ENCODE measurements around the gene PACRG.

PACRG gene

DNA sequence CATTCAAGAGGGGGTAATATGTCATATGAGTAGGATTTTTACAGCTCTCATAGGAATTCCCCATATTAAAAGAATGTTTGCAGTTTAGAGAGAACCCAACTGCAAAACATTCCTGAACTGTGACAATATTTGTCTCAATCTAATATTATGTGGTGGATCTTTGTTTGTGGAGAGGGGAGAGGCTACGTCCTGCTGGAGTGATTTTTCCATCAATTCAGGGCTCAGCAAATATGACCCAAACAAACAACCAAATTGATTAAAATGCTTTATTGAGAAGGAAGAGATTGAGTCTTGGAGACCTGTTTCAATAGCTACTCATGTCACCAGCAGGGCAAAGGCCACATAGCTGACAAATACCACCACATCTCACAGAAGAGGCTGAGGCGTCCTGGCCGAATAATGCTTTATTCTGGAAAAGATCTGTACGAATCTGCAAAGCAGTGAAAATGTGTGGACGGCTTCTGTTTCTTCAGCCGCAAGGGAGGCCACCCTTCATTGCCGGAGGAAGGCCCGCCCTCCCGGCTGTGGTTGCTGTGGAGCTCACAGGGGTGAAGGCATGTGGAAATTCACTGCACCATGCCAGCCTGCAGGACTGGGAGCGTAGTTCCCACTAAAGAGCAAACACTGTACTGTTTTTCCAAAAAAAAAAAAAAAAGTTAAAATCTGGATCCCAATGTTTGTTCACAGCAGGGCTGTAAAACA is 597.1 kb downstream of the PACRG start:
- no peak for DNase-seq

DNA sequence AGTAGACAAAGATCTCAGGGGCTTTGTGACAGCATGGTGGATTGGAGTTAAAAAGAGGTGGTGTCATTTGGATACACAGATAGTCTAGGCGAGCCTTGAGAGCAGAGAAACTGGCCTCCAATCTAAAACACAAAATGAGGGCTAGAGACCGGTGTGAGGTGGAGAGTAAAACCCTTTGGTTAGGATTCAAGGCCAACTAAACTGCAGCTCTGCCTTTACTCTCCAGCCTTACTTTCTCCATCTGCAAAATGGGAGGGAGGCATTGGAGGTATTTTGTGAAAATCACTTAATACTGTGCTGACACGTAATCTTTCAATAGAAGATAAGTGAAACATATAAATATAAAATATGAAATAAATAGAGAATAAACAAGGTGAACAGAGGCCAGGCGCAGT is 597.6 kb downstream of the PACRG start:
- no peak for DNase-seq

- no peak for DNase-seq
Observed at GRCh38 chr6:163327165-163327880, 599.5 kb downstream of the PACRG start.

- DNase-seq = no peak
Observed at GRCh38 chr6:163327921-163328320, 600.1 kb downstream of the PACRG start.

DNA sequence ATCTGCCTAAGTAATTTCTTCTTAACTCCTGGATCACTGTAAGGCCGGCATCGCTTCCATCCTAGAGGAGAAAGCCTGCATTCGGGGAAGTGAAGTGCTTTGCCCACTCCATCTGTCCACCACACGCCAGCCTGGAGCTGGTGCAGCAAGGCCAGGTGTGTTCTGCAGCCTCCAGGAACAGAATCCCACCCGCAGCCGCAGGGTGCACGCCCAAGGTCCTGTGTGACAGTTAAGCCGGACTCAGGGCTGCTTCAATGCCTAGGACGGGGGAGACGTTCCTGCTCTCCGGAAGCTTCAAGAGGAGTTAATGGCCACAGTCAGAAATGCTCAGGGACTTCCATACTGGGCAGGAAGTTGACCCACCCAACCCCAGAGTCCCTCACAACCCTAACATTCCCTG is 600.6 kb downstream of the PACRG start:
- no peak for DNase-seq

- DNase-seq = no peak
Observed at GRCh38 chr6:163329991-163330390, 602.2 kb downstream of the PACRG start.

DNA sequence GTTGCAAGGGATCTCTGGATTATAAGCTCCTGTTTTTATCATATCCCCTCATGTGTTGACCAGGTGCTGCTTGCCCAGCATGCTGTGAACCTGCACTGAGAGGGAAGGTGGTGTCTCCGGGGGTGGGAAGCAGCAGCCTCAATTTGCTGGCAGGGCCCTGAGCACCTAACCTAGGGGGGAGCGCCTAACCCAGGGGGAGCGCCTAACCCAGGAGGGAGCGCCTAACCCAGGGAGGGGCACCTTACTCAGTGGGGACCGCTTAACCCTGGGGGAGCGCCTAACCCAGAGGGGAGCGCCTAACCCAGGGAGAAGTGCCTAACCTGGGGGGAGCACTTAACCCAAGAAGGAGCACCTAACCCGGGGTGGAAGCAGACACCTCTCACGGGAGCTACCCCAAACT is 603.5 kb downstream of the PACRG start:
- no peak for DNase-seq

GRCh38 chr6:163332575-163332974 is 604.8 kb downstream of the PACRG start:
- no peak for DNase-seq

GRCh38 chr6:163333038-163333437 is 605.3 kb downstream of the PACRG start:
- DNase-seq = no peak

GRCh38 chr6:163333701-163334663 is 606.2 kb downstream of the PACRG start:
- no peak for DNase-seq

DNA sequence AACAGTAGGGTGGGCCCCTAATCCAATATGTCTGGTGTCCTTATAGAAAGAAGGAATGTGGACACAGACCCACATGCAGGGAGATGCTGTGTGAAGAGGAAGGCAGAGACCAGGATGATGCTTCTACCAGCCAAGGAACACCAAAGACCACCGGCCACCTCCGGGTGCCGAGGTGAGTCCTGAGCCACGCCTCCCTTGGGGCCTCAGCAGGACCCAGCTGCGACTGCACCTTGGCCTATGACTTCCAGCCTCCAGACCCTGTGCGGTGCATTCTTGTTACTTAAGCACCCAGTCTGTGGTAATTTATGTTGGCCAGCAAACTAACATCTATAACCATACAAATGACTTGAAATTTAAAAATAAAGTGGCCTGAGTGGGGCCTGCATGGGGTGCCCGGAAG is 607.3 kb downstream of the PACRG start:
- no peak for DNase-seq

DNA sequence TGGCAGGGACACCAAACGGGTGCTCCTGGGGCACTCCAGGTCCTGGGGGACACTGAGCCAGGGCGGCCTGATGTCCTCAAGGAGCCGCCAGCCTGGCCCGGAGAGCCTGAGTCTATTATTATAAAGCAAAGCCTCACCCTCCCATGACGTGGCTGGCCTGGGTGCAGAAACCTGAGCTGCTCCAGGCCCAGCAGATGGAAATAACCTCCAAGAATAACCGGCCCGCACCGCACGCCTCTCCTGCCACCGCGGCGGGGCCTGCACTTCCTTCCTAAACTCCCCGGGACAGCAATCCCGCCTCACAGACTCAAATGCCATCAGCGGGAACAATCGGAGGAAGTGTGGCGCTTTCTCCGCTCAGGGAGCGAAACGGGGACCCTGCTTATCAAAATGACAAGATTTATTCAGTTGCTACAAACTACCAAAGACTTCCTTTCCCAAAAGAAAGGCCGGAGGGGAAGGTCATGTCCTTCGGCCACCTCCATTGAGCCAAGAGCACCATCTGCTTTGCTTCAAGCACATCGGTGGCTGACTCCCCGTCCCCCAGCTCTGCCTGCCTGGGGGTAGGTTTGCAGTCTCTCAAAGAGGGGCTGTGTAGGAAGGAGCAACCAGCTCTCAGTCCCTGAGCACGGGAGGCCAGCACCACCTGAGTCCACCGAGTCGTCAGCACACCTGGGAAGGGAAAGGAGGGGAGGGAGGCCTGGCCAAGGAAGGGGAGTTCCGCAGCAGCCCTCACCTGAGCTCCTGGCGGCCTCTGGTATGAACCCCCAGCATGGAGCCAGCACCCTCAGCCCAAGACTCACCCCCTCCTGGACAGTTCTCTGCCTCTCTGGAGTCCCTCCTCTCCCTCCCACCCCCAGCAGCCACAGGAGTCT is 608.1 kb downstream of the PACRG start:
- DNase-seq = no peak

DNA sequence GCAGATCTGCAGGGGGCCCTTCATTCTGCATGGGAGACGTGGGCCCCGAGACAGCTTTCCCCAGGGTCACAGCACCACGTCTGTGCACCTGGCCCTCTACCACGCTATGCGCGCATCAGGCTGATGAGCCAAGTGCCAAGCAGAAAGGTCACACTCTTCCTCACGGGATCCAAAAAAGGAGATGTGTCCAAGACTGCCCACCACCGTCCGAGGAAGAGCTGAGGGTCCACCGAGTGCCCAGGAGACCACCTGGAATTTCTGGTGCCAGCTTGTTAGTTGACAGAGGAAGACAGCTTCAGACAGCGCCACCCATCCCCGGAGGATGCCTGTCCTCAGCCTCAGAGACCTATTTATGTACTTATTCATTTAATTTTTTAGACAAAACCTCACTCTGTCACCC is 609.2 kb downstream of the PACRG start:
- DNase-seq = no peak

GRCh38 chr6:163337958-163338357 is 610.2 kb downstream of the PACRG start:
- no peak for DNase-seq

- DNase-seq = no peak
Observed at GRCh38 chr6:163338671-163339405, 611.1 kb downstream of the PACRG start.

GRCh38 chr6:163339466-163339865 is 611.7 kb downstream of the PACRG start:
- DNase-seq = no peak

GRCh38 chr6:163340201-163340887 is 612.6 kb downstream of the PACRG start:
- no peak for DNase-seq

DNA sequence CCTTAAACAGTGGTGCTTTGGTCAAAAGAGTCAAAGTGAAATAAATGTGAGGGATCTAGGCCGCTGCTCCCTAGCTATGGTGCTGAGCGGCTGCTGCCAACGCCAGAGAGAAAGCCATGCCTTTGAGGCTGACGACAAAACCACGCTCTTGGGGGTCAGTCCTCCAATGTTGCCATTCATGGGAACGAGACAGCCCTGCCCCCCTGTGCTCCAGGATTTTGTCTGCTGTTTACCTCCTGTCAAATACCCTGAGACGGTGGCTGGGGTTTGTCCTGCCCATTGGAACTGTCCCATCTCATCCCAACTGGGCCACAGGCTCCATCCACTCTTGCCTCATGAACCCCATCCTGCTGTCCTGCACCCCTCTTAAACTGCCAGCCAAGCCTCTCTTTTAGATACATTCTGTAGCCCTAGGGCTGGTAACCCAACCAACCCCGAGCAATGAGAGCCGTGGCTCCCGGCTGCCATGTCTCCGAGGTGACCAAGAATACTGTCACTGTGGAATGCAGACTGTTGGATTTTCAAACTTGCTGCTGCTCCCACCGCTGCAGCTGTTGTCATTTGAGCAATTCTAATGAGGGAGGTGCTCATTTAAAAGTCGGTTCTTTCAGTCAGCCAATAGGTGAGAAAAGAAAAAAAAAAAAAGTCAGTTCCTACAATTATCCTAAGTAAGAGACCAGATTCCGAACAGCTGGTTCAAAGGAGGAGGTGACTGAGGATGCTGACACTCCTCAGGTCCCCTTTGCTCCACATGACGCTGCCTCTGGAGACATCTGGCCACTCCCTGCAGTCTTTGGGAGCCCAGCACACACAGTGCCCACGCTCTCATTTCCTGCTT is 613.7 kb downstream of the PACRG start:
- DNase-seq = no peak

DNA sequence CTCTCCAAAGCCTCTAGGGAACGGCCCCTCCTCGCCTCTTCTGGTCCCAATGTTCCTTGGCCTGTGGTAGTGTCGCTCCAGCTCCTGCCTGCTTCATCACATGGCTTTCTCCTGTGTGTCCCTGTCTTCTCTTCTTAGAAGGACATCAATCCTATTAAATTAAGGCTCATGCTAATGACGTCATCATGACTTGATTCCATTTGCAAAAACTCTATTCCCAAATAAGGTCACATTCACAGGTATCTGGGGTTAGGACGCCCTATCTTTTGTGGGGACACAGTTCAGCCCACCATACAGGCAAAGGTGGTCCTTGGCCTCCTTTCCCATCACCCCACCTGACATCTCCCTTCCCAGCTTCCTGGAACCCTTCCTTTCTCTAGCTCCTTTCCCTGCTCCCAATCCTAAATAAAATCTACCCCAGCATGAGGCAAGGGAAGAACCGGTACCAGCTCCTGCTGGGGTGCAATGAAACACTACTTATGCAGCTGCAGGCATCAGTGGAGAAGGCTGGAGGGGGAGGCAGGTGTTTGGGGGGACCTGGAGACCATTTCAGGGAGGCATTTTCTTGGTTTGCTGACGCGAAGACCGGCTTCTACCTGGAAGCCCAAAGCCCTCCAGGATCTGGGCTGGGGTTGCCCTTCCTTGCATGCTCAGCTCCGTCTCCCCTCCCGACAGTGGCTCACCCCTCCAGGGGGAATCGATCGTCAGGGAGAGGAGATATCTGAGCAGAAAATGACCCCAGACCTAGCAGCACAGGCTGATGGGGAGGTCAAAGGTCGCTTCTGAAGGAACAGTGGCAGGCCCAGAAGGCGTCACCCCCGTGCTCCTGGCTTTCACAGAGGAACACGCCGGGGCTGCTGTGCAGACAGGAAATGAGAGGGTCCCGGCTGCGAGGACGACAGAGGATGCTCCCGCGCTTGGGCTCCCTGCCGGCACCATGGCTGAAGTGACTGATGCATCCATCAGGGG is 615.1 kb downstream of the PACRG start:
- DNase-seq = no peak

All from NCI-H2081 treated with DMSO at 0.1 percent for 48 hours (cell line).